ENCODE measurements around the gene ZNF735.
"Not testable (repeated sequence)": the region's sequence is repeated elsewhere in the genome, so short reads cannot be mapped to it uniquely, and the experiment has no call there.

ZNF735 gene

GRCh38 chr7:64206903-64207302, at the start of gene ZNF735:
Gene ZNF735 (plus strand): TSS chr7:64207203. CDS start chr7:64207203, 0 bp downstream.
- no peak for DNase-seq

- DNase-seq, result not testable (repeated sequence)
Observed at GRCh38 chr7:64170974-64171373, 36.0 kb upstream of the ZNF735 start.

DNA sequence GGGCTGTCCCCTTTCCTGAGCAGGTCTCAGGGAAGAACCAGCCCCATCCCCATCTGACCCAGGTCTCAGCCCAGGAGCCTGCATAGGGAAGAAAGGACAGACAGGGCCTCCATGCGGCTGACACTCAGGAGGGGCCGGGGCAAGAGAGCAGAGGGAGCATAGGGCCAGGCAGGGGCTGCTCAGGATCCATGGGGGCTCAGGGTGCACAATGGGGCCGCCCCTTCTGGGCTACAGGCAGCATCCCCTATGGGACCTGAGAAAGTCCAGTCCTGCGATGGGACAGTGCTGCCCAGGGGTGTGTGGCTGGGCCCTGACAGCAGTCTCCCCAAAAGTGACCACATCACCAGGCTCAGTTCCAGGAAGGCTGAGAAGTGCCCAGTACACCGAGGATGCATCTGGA, 32.7 kb upstream of the ZNF735 start:
- DNase-seq, result no peak

GRCh38 chr7:64174941-64175340, 32.1 kb upstream of the ZNF735 start:
- DNase-seq, result no peak

- DNase-seq, result peak; percentile 33
Observed at GRCh38 chr7:64180989-64181388, 26.0 kb upstream of the ZNF735 start.

DNA sequence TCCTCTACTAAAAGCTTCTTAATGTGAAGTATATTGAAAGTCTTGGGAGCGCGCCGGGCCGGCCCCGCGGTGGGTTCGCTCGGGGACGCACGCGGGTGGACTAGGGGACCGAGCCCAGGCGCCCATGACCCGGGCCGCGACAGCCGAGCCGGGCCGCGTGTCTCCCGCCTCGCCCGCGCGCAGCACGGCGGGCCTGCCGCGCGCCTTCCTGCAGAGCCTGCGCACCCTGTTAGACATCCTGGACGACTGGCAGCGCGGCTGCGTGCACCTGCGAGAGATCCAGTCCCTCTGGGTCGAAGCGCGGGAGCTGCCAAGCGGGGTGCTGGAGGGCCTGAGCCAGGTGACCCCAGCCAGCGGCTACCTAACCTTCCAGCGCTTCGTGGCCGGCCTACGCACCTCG, 25.4 kb upstream of the ZNF735 start:
- no peak for DNase-seq

DNA sequence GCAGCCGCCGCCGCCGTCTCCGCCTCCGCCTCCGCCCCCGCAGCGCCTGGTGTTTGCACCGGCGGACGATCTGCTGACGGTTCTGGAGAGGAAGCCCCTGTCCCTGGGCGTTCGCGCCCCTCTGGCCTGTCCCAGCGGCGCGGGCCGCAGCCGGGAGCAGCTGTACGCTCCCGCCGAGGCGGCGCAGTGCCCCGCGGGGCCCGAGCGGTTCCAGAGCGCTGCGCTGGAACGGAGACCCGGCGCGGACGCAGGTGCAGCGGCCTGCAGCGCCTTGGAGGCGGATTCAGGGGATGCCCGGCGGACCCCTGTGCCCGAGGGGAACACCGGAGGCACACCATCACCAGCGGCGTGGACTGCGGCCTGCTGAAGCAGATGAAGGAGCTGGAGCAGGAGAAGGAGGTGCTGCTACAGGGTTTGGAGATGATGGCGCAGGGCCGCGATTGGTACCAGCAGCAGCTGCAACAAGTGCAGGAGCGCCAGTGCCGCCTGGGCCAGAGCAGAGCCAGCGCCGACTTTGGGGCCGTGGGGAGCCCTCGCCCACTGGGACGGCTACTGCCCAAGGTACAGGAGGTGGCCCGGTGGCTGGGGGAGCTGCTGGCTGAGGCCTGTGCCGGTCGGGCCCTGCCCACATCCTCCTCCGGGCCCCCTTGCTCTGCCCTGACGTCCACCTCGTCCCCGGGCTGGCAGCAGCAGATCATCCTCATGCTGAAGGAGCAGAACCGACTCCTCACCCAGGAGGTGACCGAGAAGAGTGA, 24.8 kb upstream of the ZNF735 start:
- no peak for DNase-seq

GRCh38 chr7:64183126-64183742, 23.8 kb upstream of the ZNF735 start:
- DNase-seq, result peak; percentile 23

DNA sequence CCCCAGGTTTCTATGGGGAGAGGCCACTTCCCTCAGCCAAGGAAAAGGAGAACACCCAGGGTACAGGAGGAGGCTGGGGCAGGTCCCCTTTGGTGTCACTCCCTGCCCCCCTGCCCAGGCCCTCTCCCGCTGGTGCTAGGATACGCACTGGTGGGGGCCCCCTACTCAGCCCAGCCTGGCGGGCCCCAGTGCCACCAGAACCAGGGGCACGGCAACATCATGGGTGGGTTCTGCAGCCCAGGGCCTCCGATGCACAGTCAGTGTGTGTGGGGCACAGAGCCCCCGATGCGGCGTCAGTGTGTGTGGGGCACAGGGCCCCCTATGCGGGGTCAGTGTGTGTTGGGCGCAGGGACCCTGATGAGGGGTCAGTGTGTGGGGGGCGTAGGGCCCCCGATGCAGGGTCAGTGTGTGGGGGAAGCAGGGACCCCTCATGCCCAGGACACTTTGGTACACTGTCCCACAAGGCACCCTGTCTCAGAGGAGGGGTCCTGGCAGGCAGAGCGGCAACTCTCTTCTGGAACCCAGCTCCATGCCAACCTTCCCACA, 23.1 kb upstream of the ZNF735 start:
- DNase-seq, result no peak

GRCh38 chr7:64184376-64184775, 22.6 kb upstream of the ZNF735 start:
- no peak for DNase-seq

GRCh38 chr7:64187408-64187807, 19.6 kb upstream of the ZNF735 start:
- DNase-seq, result no peak

- no peak for DNase-seq
Observed at GRCh38 chr7:64192148-64192704, 14.8 kb upstream of the ZNF735 start.

DNA sequence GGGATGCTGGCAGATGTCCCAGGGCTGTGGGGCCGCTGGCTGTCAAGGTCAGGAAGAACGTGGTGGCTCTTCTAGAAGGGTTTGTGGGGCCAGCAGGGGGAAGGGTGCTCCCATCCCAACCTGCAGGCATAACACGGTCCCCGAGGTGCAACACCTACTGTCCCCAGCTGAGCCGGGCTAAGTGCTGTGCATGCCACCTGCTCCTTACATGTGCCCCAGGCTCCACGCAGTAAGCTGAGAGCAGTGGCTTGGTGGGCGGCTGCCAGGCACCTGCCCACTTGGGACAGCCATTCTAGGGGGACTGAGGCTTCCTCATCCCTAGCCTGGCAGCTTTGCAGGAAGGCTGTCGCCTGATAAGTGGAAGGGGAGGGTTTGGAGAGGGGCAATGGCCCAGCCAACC, 14.2 kb upstream of the ZNF735 start:
- DNase-seq, result no peak

DNA sequence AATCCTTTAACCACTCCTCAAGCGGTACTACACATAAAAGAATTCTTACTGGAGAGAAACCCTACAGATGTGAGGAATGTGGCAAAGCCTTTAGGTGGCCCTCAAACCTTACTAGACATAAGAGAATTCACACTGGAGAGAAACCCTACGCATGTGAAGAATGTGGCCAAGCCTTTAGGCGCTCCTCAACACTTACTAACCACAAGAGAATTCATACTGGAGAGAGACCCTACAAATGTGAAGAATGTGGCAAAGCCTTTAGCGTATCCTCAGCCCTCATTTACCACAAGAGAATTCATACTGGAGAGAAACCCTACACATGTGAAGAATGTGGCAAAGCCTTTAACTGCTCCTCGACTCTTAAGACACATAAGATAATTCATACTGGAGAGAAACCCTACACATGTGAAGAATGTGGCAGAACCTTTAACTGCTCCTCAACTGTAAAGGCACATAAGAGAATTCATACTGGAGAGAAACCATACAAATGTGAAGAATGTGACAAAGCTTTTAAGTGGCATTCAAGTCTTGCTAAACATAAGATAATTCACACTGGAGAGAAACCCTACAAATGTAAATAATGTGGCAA, 12.8 kb downstream of the ZNF735 start:
- DNase-seq, result not testable (repeated sequence)

DNA sequence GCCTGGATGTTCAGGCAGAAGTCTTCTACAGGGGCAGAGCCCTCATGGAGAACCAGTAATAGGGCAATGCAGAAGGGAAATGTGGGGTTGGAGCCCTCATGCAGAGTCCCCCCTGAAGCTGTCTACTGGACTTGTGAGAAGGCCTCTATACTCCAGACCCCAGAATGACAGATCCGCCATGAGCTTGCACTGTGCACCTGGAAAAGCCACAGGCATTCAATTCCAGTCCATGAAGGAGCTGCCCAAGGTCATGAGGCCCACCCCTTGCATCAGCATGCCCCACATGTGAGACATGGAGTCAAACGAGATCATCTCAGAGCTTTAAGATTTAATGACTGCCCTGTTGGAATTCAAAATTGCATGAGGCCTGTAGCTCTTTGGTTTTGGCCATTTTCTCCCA, 16.4 kb downstream of the ZNF735 start:
- DNase-seq, result no peak

DNA sequence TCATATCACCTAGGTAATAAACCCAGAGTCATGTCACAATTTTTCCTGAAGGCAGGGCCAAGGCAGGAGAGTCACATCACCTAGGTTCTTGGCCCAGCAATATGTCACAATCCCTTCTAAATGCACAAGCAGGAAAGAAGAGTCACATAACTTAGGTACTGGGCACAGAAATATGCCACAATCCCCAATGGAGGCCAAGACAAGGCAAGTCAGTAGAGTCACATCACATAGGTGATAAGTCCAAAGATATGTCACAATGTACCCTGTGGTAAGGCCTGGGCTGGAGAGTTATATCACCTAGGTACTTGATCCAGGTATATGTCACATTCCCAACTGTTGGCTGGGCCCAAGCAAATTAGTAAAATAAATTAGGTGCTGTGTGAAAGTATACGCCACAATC, 21.2 kb downstream of the ZNF735 start, which contains the start of gene ZNF679:
Gene ZNF679 (plus strand): TSS at position 301 of the 400 bp plus-strand sequence. CDS start 20,644 bp downstream, outside the sequence.
- DNase-seq, result not testable (repeated sequence)

GRCh38 chr7:64266341-64266919, 59.4 kb downstream of the ZNF735 start:
- no peak for DNase-seq

Data from OCI-M1 (cell line).